ENCODE results near the gene CENPA.

GRCh38 chr2:26809211-26809610 is 23.4 kb downstream of the CENPA start:
- TF ChIP-seq, protein P1, sequence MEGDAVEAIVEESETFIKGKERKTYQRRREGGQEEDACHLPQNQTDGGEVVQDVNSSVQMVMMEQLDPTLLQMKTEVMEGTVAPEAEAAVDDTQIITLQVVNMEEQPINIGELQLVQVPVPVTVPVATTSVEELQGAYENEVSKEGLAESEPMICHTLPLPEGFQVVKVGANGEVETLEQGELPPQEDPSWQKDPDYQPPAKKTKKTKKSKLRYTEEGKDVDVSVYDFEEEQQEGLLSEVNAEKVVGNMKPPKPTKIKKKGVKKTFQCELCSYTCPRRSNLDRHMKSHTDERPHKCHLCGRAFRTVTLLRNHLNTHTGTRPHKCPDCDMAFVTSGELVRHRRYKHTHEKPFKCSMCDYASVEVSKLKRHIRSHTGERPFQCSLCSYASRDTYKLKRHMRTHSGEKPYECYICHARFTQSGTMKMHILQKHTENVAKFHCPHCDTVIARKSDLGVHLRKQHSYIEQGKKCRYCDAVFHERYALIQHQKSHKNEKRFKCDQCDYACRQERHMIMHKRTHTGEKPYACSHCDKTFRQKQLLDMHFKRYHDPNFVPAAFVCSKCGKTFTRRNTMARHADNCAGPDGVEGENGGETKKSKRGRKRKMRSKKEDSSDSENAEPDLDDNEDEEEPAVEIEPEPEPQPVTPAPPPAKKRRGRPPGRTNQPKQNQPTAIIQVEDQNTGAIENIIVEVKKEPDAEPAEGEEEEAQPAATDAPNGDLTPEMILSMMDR (IDR thresholded peaks at IDR 0.05), result no peak
- TF ChIP-seq POLR2A (IDR thresholded peaks at IDR 0.05), result no peak
